Stimulated activated CD4-positive, alpha-beta T cell treated with anti-CD3 and anti-CD28 coated beads, Interleukin-15, amount 100 ng/mL, for 48 hours (primary cell): Measurements from ENCODE around the gene KPNA3.
A peak's percentile ranks its signal among the peaks of the same experiment; 100 is the strongest.
"Not testable (repeated sequence)": the region's sequence is repeated elsewhere in the genome, so short reads cannot be mapped to it uniquely, and the experiment has no call there.

Experiments used
- DNase-seq, 2 donors: peaks; one replicate each; pipeline ENCODE4 v3.0.0-alpha.2; 2020; ENCODE audit warnings: low read depth in 2 of 2

KPNA3 gene

GRCh38 chr13:49792550-49793324 is at the start of gene KPNA3:
KPNA3 (minus strand) TSS chr13:49792682; CDS start chr13:49792506, 176 bp downstream.
- peak; percentile 89 to 92 for DNase-seq

DNA sequence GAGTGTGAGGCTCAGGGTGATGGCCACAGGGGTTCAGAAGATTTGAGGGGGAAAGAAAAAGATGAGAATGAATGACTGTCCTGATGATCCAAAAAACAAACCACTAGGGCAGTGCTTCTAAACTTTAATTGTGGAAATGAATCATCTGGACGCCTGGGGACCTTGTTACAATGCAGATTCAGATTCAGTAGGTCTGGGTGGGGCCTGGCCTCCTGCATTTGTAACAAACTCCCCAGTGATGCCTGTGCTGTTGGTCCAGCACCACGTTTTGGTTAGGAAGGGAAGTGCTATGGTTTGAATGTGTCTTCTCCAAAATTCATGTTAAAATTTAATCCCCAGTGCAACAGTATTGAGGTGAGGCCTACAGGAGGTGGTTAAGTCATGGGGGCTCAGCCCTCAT is 49.5 kb upstream of the KPNA3 start:
- no peak for DNase-seq

GRCh38 chr13:49840675-49841074 is 48.2 kb upstream of the KPNA3 start:
- no peak for DNase-seq

DNA sequence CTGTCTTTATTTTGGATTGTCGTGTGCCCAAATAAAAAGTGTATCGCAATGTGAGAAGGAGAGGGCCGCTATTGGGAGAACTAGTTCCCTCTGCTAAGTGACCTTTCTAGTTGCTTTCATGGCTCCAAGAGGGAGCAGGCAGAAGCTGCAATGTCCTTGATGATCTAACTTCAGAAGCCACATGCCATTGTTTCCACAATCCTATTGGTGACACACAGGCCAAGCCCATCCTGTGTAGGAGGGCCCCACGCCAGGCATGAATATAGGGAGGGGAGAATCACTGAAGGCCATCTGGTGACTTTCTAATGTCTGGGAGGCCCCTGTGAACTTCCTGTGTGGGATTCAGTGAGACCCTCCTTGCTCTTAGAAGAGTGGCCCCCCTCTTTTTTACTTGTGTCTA is 47.8 kb upstream of the KPNA3 start:
- DNase-seq: no peak

DNA sequence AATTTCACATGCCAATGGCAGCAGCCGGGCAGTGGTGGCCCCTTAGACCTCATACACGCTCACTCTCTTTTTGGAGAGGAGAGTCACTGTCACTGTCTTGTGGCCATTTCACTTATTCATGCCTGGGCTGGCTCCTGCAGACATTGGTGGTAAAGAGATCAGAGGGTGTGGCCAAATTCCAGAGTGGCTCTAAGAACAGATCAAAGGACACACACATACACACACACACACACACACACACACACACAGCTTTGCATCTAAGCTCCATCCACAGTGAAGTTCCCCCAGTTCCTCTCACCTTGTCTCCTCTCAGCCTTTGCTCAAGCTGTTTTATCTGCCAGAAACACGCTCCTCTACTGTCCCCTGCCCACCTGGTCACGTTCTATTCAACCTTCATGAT is 46.5 kb upstream of the KPNA3 start:
- DNase-seq: no peak

DNA sequence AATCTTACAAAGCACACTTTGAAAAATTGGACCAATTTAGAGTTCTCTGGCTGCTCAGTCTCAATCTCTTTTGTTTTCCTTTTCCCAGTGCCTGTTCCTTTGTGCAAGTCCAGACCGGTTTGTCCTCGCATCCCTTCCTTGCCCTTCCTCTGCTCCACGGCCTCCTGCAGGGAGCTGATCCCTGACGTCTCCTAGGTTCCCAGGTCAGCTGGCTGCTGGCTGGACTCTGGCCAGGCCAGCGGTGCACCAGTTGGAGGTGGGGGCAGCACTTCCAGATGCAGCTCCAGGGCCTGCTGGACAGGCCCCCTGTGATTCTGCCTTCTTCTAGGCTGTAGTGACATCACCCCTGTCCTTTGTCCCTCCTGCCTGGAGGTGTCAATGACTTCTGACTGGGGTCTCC is 44.0 kb upstream of the KPNA3 start:
- DNase-seq: no peak

- DNase-seq: no peak
Measured at GRCh38 chr13:49833402-49833801, 40.9 kb upstream of the KPNA3 start.

GRCh38 chr13:49831455-49831854 is 39.0 kb upstream of the KPNA3 start:
- no peak for DNase-seq

DNA sequence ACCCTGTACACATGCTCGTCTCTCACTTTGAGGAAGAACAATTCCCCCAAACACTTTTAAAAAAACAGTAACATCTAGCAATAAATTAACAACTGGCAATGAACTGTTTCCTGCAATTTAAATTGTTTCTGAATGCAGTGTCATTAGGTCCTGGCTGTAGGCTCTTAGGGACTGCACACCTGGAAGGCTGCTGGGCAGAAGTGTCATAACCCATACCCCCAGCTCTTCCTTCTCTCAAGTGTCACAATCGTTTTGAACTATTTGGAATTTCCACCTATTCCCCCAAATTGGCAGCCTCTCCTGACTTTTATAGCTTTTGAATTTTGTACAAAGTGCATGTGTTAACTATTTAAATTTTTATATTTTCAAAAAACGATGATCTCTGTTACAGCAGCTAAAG is 38.2 kb upstream of the KPNA3 start:
- DNase-seq: no peak

DNA sequence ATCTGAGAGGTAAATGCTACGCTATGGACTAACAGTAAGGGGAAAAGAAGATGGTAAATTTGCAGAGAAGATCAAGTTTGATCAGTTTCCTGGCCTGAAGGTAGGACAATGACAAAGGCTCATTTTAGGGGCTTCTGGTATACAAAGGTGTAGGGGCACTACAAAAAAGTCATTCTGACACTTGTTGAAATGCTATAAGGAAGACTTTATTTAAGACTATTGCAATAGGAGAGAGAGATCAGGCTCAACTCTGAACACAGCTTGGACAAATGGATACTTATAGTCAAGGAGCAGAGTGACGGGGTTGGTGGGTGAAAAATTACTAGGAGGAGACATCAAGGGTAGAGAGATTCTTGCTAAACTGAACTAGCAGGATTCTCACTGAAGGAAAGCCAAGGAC is 37.2 kb upstream of the KPNA3 start:
- no peak for DNase-seq

DNA sequence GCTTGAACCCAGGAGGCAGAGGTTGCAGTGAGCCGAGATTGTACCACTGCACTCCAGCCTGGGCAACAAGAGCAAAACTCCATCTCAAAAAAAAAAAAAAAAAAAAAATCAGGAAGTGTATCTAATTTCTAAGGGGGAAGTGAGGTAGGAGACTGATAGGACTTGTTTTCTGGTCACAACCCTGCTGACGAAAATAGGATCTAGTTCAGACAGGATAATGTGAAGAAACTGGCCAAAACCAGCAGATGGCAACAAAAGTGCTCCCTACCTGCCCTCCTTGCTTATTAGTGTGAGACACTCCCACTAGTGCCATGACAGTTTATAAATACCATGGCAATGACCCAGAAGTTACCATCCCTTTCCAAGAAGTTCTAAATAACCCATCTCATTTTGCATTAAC is 36.0 kb upstream of the KPNA3 start:
- DNase-seq: no peak

DNA sequence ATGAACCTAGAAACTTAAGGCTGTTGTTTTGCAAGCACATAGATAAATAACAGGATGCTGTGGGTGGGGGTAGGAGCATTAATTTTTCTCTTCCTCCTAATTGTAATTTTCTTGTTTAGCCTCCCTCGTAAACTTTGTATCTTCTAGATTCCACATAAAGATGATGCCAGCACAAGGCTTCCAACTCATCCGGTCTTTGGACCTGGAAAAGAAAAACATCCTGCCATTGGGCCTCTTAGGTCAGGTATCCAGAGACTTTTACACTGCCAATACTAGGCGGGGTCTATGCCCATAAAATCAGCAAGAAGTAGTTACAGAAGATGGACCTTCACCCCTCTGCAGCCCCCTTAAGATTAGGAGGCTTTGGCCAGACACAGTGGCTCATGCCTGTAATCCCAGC is 35.4 kb upstream of the KPNA3 start:
- DNase-seq: no peak

DNA sequence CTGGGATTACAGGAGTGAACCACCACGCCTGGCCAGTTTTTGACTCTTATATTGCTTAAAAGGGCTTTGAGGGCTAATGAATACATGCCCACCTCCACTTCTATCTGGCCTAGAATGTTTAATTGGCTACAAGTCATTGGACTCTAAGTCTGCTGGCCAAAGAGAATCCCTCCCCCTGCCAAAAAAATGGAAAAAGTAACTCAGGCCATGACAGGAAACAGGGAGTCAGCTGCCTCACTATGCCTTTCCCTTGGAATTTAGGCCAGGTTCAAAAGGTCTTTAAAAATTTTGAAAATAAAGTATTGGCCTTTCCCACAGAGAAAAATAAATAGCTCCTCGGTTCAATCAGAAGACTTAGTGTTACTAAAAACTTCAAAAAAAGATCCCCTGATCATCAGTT is 34.9 kb upstream of the KPNA3 start:
- no peak for DNase-seq

DNA sequence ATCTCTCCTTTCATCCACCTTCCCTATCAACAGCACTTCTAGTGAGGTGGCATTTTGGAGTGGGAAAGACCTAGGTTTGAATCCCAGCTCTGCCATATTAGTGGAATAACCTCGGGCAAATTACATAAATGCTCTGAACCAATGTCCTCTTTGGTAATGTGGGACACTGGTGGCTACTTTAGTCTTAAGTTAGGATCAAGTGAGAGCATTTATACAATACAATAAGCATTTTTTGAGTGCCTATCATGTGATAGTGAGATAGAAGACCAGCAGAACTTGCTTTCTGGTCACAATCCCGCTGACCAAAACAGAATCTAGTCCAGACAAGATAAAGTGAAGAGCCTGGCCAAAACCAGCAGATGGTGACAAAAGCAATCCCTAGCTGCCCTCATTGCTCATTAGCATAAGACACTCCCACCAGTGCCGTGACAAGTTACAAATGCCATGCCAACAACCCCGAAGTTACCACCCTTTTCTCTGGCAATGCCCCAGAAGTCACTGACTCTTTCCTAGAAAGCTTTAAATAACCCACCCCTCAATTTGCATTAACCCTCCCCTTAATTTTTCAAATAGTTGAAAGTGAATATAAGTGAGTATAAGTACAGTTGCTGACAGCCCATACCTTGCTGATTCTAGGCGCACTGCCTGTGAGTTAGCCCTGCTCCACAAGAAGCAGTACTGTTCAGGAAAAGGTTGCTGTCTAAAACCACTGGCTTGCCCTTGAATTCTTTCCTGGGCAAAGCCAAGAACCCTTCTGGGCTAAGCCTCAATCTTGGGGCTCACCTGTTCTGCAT is 28.9 kb upstream of the KPNA3 start:
- DNase-seq: no peak

DNA sequence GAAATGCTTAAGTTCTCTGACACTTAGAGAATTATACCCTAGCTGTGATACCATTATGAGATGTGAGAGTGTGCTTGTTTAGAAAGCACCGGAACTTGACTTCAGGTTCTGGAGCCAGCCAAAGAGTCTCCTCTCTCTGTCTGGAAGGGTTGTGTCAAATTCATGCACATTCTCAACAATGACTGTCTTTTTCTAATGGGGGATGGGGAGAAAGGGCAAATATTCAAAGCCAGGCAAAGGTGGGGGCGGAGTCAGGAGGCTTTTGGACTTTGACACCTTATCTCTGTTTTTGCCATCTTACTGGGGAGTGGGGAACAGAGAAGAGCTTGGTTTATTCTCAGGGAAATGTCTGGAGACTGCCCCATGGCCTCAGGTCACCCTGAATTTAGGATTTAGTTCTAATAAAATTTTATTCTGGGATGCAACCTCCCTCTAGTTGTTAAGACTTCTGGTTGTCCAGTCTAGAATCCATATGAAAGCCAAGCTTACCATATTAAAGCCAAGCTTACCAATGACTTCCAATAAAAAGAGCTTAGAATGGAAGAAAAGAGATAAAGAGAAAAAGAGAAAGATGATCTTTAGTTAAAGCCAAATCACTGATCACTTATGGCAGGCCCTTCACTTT is 28.2 kb upstream of the KPNA3 start:
- DNase-seq: no peak

DNA sequence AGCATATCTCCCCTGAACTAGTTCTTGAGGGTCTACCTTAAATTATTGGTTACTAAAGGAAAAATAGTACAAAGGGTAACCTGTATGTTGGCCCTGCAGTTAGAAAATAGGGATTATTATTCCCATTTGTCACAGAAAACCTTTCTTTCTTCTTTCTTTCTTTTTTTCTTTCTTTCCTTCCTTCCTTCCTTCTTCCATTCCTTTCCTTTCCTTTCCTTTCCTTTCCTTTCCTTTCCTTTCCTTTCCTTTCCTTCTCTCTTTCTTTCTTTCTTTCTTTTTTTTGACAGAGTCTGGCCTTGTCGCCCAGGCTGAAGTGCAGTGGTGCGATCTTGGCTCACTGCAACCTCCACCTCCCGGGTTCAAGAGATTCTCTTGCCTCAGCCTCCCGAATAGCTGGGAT is 23.6 kb upstream of the KPNA3 start:
- not testable (repeated sequence) for DNase-seq

- no peak for DNase-seq
Measured at GRCh38 chr13:49814551-49815270, 22.2 kb upstream of the KPNA3 start.

DNA sequence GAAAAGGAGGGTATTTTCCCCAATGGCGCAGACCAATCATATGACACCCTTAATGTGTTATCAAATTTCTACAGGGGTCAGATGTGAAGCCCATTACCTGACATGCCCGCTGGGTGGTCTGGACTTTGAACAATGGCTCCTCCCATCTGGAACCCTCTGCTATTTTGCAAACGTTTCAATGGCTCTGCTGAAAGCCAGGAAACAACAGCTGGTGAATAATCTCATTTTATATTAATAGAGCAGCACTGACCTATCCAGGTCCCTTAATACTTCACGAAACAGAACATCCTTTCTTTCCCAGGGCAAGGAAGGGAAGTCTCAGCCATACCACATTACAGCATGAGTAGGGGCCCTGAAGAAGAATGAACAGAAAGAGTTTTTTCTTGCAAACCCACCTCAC is 20.3 kb upstream of the KPNA3 start:
- DNase-seq: no peak

GRCh38 chr13:49811527-49811908 is 19.0 kb upstream of the KPNA3 start:
- DNase-seq: no peak

GRCh38 chr13:49810567-49811526 is 18.4 kb upstream of the KPNA3 start:
- DNase-seq: no peak

GRCh38 chr13:49807681-49808080 is 15.2 kb upstream of the KPNA3 start:
- no peak for DNase-seq
